Neuronal stem cell (in vitro differentiated cells): Measurements from ENCODE around the gene CXorf38.
"Not testable (repeated sequence)": the region's sequence is repeated elsewhere in the genome, so short reads cannot be mapped to it uniquely, and the experiment has no call there.

Experiments used
- DNase-seq: peaks from one replicate; pipeline ENCODE4 v3.0.0-alpha.2; 2013; ENCODE audit warnings: low spot score
- H2AFZ ChIP-seq: one replicate; pipeline ENCODE4 v1.6.1; 2013; ENCODE audit warnings: mild to moderate bottlenecking, low read length, inconsistent platforms
- H2AK5ac ChIP-seq: 2 replicates; pipeline ENCODE4 v1.6.1; 2013; ENCODE audit warnings: low read depth, mild to moderate bottlenecking, inconsistent platforms, low read length, moderate library complexity, mixed read lengths
- H2BK120ac ChIP-seq: 2 replicates; pipeline ENCODE4 v1.6.1; 2013; ENCODE audit warnings: low read depth, mild to moderate bottlenecking, inconsistent platforms, low read length, moderate library complexity, mixed read lengths
- H2BK12ac ChIP-seq: one replicate; pipeline ENCODE4 v1.6.1; 2013; ENCODE audit warnings: low read length, inconsistent platforms
- H2BK15ac ChIP-seq: 2 replicates; pipeline ENCODE4 v1.6.1; 2013; ENCODE audit warnings: mild to moderate bottlenecking, low read length, inconsistent platforms, mixed read lengths
- H2BK5ac ChIP-seq: one replicate; pipeline ENCODE4 v1.6.1; 2013; ENCODE audit warnings: inconsistent platforms, mild to moderate bottlenecking, low read length, moderate library complexity
- H3K14ac ChIP-seq: one replicate; pipeline ENCODE4 v1.6.1; 2013; ENCODE audit warnings: low read length, inconsistent platforms
- H3K18ac ChIP-seq: 2 replicates; pipeline ENCODE4 v1.6.1; 2013; ENCODE audit warnings: low read length, inconsistent platforms
- H3K23ac ChIP-seq: 2 replicates; pipeline ENCODE4 v1.6.1; 2013; ENCODE audit warnings: low read depth, mild to moderate bottlenecking, mixed read lengths, low read length, inconsistent platforms; ENCODE audit not compliant: poor library complexity
- H3K27ac ChIP-seq: replicated peaks from 3 replicates; pipeline ENCODE4 v1.5.1; 2013; ENCODE audit warnings: low read length, inconsistent platforms
- H3K27me3 ChIP-seq, 3 experiments: 2 replicates each; pipeline ENCODE4 v1.6.1; 2013; ENCODE audit warnings: low read length in 3 of 3, mild to moderate bottlenecking in 2 of 3, inconsistent platforms in 1 of 3, low read depth in 1 of 3, mixed read lengths in 1 of 3, moderate library complexity in 1 of 3; ENCODE audit not compliant: control insufficient read depth in 3 of 3, insufficient read depth in 3 of 3
- H3K36me3 ChIP-seq, 2 donors: replicated peaks in 1 of 2; 2 replicates each; pipeline ENCODE4 v1.6.1; 2013; ENCODE audit warnings: low read length in 2 of 2; ENCODE audit not compliant: control insufficient read depth in 2 of 2, insufficient read depth in 2 of 2
- H3K4ac ChIP-seq: 2 replicates; pipeline ENCODE4 v1.6.1; 2013; ENCODE audit warnings: inconsistent platforms, mild to moderate bottlenecking, low read length, moderate library complexity
- H3K4me1 ChIP-seq, 2 donors: 1 replicate in 1 of 2; 2 replicates in 1 of 2; pipeline ENCODE4 v1.6.1; 2013; ENCODE audit warnings: low read length in 2 of 2, low read depth in 1 of 2; ENCODE audit not compliant: control insufficient read depth in 2 of 2, insufficient read depth in 1 of 2
- H3K4me2 ChIP-seq: one replicate; pipeline ENCODE4 v1.6.1; 2013; ENCODE audit warnings: mild to moderate bottlenecking, low read length, inconsistent platforms; ENCODE audit not compliant: insufficient read depth, poor library complexity, severe bottlenecking
- H3K4me3 ChIP-seq, 2 donors: 2 replicates each; pipeline ENCODE4 v1.5.1; 2013; ENCODE audit warnings: low read length in 2 of 2, mild to moderate bottlenecking in 2 of 2, inconsistent platforms in 1 of 2, moderate library complexity in 1 of 2
- H3K79me1 ChIP-seq: one replicate; pipeline ENCODE4 v1.6.1; 2013; ENCODE audit warnings: low read depth, mild to moderate bottlenecking, inconsistent platforms, low read length, moderate library complexity
- H3K9ac ChIP-seq: one replicate; pipeline ENCODE4 v1.6.1; 2013; ENCODE audit warnings: mild to moderate bottlenecking, low read depth, low read length, inconsistent platforms; ENCODE audit not compliant: poor library complexity
- H3K9me3 ChIP-seq, 2 donors: replicated peaks in 1 of 2; 2 replicates each; pipeline versions ENCODE3 to v1.6.1; 2013; ENCODE audit warnings: low read length in 2 of 2, mild to moderate bottlenecking in 2 of 2, inconsistent platforms in 1 of 2, low read depth in 1 of 2, mixed read lengths in 1 of 2, moderate library complexity in 1 of 2; ENCODE audit not compliant: control insufficient read depth in 2 of 2, insufficient read depth in 1 of 2
- H4K8ac ChIP-seq: one replicate; pipeline ENCODE4 v1.6.1; 2013; ENCODE audit warnings: low read depth, mild to moderate bottlenecking, inconsistent platforms, low read length, moderate library complexity
- H4K91ac ChIP-seq: one replicate; pipeline ENCODE4 v1.6.1; 2013; ENCODE audit warnings: low read length, low read depth, mild to moderate bottlenecking, inconsistent platforms; ENCODE audit not compliant: poor library complexity
- WGBS, 2 donors: extraction: QIAGEN DNeasy Blood & Tissue Kit; methylation state at CpG; one replicate each; pipeline ENCODE4 v1.1.7; 2013; ENCODE audit warnings: missing lambda C conversion rate in 2 of 2, mixed read lengths in 1 of 2; ENCODE audit not compliant: insufficient read length in 2 of 2, insufficient replicate concordance in 1 of 2; ENCODE audit errors: extremely low coverage in 2 of 2; 5-methylcytosine and 5-hydroxymethylcytosine counted together

Gene CXorf38

GRCh38 chrX:40607381-40607780 is 40.0 kb downstream of the CXorf38 start:
- Histone ChIP-seq H3K79me1 (no peaks in the 10 kb centered on the region), H3K9me3 (no peaks in the 10 kb centered on the region), H2BK12ac (no peak overlapping the region), H3K9ac (no peak overlapping the region), H3K23ac (no peak overlapping the region), H3K4ac (no peak overlapping the region), H3K4me1 (no peaks in the 10 kb centered on the region), H3K4me2 (no peak overlapping the region), H2BK5ac (no peak overlapping the region), H2BK120ac (no peak overlapping the region), H3K36me3 (peaks cover 0 to 4% of the 10 kb centered on the region in 2 donors), H4K91ac (no peak overlapping the region), H3K27me3 (no peaks in the 10 kb centered on the region), H3K18ac (no peak overlapping the region), H2AFZ (no peak overlapping the region), H3K4me3 (no peak overlapping the region), H2BK15ac (no peak overlapping the region), H3K27ac (no peak overlapping the region), H2AK5ac (no peak overlapping the region), H4K8ac (no peak overlapping the region), H3K14ac (no peak overlapping the region)
- DNase-seq, result no peak
- no CpG with 5 or more reads among the region's 3 CpGs for WGBS, 2 donors

GRCh38 chrX:40603446-40603845 is 43.9 kb downstream of the CXorf38 start:
- peaks cover 3 to 33% of the 10 kb centered on the region in 2 donors for H3K36me3 ChIP-seq
- no peak overlapping the region for H3K4me3 ChIP-seq
- H2BK120ac ChIP-seq, result no peak overlapping the region
- H2BK12ac ChIP-seq, result no peak overlapping the region
- H3K9me3 ChIP-seq, result no peaks in the 10 kb centered on the region
- no peak overlapping the region for H4K8ac ChIP-seq
- H3K79me1 ChIP-seq, result no peaks in the 10 kb centered on the region
- DNase-seq, result no peak
- H2BK5ac ChIP-seq, result no peak overlapping the region
- H3K27ac ChIP-seq, result no peak overlapping the region
- no CpG with 5 or more reads among the region's 6 CpGs for WGBS, 2 donors
- H3K23ac ChIP-seq, result no peak overlapping the region
- no peak overlapping the region for H3K9ac ChIP-seq
- H3K4ac ChIP-seq, result no peak overlapping the region
- H3K18ac ChIP-seq, result no peak overlapping the region
- no peaks in the 10 kb centered on the region for H3K27me3 ChIP-seq
- H2AFZ ChIP-seq, result no peak overlapping the region
- no peaks in the 10 kb centered on the region for H3K4me1 ChIP-seq
- no peak overlapping the region for H3K14ac ChIP-seq
- no peak overlapping the region for H3K4me2 ChIP-seq
- no peak overlapping the region for H2AK5ac ChIP-seq
- H4K91ac ChIP-seq, result no peak overlapping the region
- no peak overlapping the region for H2BK15ac ChIP-seq

- no CpG with 5 or more reads among the region's 6 CpGs for WGBS, 2 donors
- not testable (repeated sequence) for H3K23ac ChIP-seq, H4K91ac ChIP-seq, H3K27me3 ChIP-seq, H3K14ac ChIP-seq, H4K8ac ChIP-seq, H2BK120ac ChIP-seq, H2BK5ac ChIP-seq, H3K9me3 ChIP-seq, H3K4ac ChIP-seq, DNase-seq, H3K79me1 ChIP-seq, H3K18ac ChIP-seq, H2AK5ac ChIP-seq, H3K27ac ChIP-seq, H2BK12ac ChIP-seq, H3K9ac ChIP-seq, H3K4me1 ChIP-seq, H3K4me2 ChIP-seq, H2BK15ac ChIP-seq, H3K4me3 ChIP-seq, H2AFZ ChIP-seq
- peaks cover 0 to 34% of the 10 kb centered on the region in 2 donors for H3K36me3 ChIP-seq
These were observed 57.6 kb downstream of the CXorf38 start for GRCh38 chrX:40589616-40590321.

DNA sequence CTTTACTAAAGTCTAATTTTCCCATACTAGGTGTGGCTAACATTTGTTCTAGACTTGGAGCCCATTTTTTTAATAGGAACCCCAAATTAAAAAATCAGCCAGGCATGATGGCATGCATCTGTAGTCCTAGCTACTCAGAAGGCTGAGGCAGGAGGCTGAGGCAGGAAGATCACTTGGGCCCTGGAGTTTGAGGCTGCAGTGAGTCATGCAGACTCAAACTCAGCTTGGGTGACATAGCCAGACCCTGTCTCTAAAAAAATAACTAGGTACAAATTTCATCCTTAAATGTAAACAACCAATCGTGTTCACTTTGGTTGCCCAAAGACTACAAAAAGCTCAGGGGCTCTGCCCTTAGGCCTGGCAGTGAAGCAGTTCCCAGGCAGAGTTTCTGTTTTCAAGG is 59.7 kb downstream of the CXorf38 start:
- not testable (repeated sequence) for H2AK5ac ChIP-seq, H3K4me3 ChIP-seq, H3K4me2 ChIP-seq, DNase-seq, H3K9ac ChIP-seq, H2BK5ac ChIP-seq, H4K91ac ChIP-seq, H3K4me1 ChIP-seq, H3K4ac ChIP-seq, H3K18ac ChIP-seq, H2AFZ ChIP-seq, H3K23ac ChIP-seq, H3K9me3 ChIP-seq, H4K8ac ChIP-seq, H2BK120ac ChIP-seq, H3K14ac ChIP-seq, H3K27me3 ChIP-seq, H2BK12ac ChIP-seq, H2BK15ac ChIP-seq, H3K79me1 ChIP-seq, H3K27ac ChIP-seq
- WGBS, 2 donors, result no CpG with 5 or more reads among the region's 1 CpG
- H3K36me3 ChIP-seq, result peaks cover 0 to 25% of the 10 kb centered on the region in 2 donors
